ENCODE results near the gene COBL. TPM values are rescaled to one million over a fixed set of nuclear protein-coding genes. Genes with fewer than 3 reads are reported as not detected.

The COBL gene
- total and polyA plus RNA-seq, 2 of the 4 experiments (the other 2 are of a cell fraction), result under 0.01 TPM; not detected in 1

- DNase-seq, result no peak
- intact Hi-C loops (cut with micrococcal nuclease) (no loop called here), dilution Hi-C loops (cut with HindIII; ENCODE audit: low sequenced_read_pairs, unreplicated experiment) (no loop called here), in situ Hi-C loops (cut with MboI; ENCODE audit: low sequenced_read_pairs) (no loop called here)
- TF ChIP-seq CEBPB (IDR thresholded peaks at IDR 0.05; ENCODE audit: low read depth, low read length) (no peak), FOS (IDR thresholded peaks at IDR 0.05; ENCODE audit: low read depth, low read length) (no peak), RAD21 (IDR thresholded peaks at IDR 0.05; ENCODE audit: low read length) (no peak), MXI1 (IDR thresholded peaks at IDR 0.05; ENCODE audit: borderline replicate concordance, low read depth, low read length) (no peak), SMC3 (IDR thresholded peaks at IDR 0.05; ENCODE audit: low read depth, low read length) (no peak), RFX5 (IDR thresholded peaks at IDR 0.05; ENCODE audit: low read depth, low read length) (no peak), NFE2L2 (IDR thresholded peaks at IDR 0.05; ENCODE audit: low read depth, low read length) (no peak), MAZ (IDR thresholded peaks at IDR 0.05; ENCODE audit: borderline replicate concordance, low read depth, low read length) (no peak), CTCF (conservative IDR thresholded peaks at IDR 0.05; ENCODE audit: low read depth, low read length) (no peak), ELK1 (IDR thresholded peaks at IDR 0.05; ENCODE audit: borderline replicate concordance, low read depth, low read length) (no peak), MAFK (IDR thresholded peaks at IDR 0.05; ENCODE audit: low read depth, low read length) (no peak), RCOR1 (IDR thresholded peaks at IDR 0.05; ENCODE audit: insufficient replicate concordance, low read length) (no peak), BHLHE40 (IDR thresholded peaks at IDR 0.05; ENCODE audit: low read depth, low read length) (no peak), CHD1 (IDR thresholded peaks at IDR 0.05; ENCODE audit: low read depth, low read length) (no peak), POLR2A (IDR thresholded peaks at IDR 0.05; ENCODE audit: low read depth, low read length) (no peak), USF2 (IDR thresholded peaks at IDR 0.05; ENCODE audit: low read depth, low read length) (no peak)
- H2BK5ac ChIP-seq (ENCODE audit: low read depth, low read length, poor library complexity, severe bottlenecking), result no peak overlapping the region
- H2AFZ ChIP-seq (replicated peaks; ENCODE audit: low read length, poor library complexity), result no peak overlapping the region
- H3K36me3 ChIP-seq (ENCODE audit: control insufficient read depth, insufficient read depth, low read length), result no peaks in the 10 kb centered on the region
- no peak overlapping the region for H2BK120ac ChIP-seq (ENCODE audit: low read depth, low read length)
- H3K9me1 ChIP-seq (ENCODE audit: insufficient read depth, low read length), result no peaks in the 10 kb centered on the region
- no peak for ATAC-seq (ENCODE audit: low read depth)
- no peak overlapping the region for H3K27ac ChIP-seq (ENCODE audit: insufficient read depth, low read length)
- no TSS peak for BruUV-seq (replicated peaks)
- no peaks in the 10 kb centered on the region for H3K27me3 ChIP-seq (ENCODE audit: control insufficient read depth, insufficient read depth, low read length)
- no peak overlapping the region for H2AK5ac ChIP-seq (ENCODE audit: low read depth, low read length)
- ChIA-PET CTCF (no interaction called here), POLR2A (ENCODE audit: unreplicated experiment) (no interaction called here)
- no CpG with 5 or more reads among the region's 4 CpGs for WGBS, 2 experiments (ENCODE audit: extremely low coverage in 2 of 2, insufficient read length in 1 of 2)
- no peak overlapping the region for H4K5ac ChIP-seq (ENCODE audit: low read depth, low read length)
- no peak overlapping the region for H4K8ac ChIP-seq (ENCODE audit: low read depth in 2 of 2, low read length in 2 of 2)
- no peaks in the 10 kb centered on the region for H3K4me1 ChIP-seq (ENCODE audit: control insufficient read depth, insufficient read depth, low read length)
- H2BK20ac ChIP-seq (ENCODE audit: low read depth, low read length), result no peak overlapping the region
- H3K18ac ChIP-seq (ENCODE audit: low read depth, low read length), result no peak overlapping the region
- H3K79me1 ChIP-seq (ENCODE audit: low read depth in 1 of 2, low read length in 2 of 2), result no peaks in the 10 kb centered on the region
- H3K23ac ChIP-seq (ENCODE audit: low read depth, low read length), result no peak overlapping the region
- no peak overlapping the region for H4K91ac ChIP-seq (ENCODE audit: insufficient read depth, low read depth, low read length)
- H3K9ac ChIP-seq (ENCODE audit: low read depth, low read length), result no peak overlapping the region
- no peak overlapping the region for H3K4me2 ChIP-seq (ENCODE audit: low read depth, low read length)
- H3K9me3 ChIP-seq (ENCODE audit: control insufficient read depth, insufficient read depth, low read length), result no peaks in the 10 kb centered on the region
- no peak overlapping the region for H3K4ac ChIP-seq (ENCODE audit: low read depth, low read length)
- no peak overlapping the region for H2BK15ac ChIP-seq (ENCODE audit: low read depth, low read length)
- no peak overlapping the region for H3K56ac ChIP-seq (ENCODE audit: extremely low read depth, insufficient read depth, low read length)
- H4K20me1 ChIP-seq (ENCODE audit: insufficient read depth, low read length), result no peaks in the 10 kb centered on the region
- H2AK9ac ChIP-seq (replicated peaks; ENCODE audit: low read depth, low read length, poor library complexity), result no peak overlapping the region
- no peak overlapping the region for H3K14ac ChIP-seq (replicated peaks; ENCODE audit: low read depth, low read length)
- no peak overlapping the region for H3K4me3 ChIP-seq (ENCODE audit: insufficient read depth, low read depth, low read length)
These were observed 65.3 kb downstream of the COBL start for GRCh38 chr7:51251290-51251689.

All from IMR-90 (cell line).